ENCODE results near the gene KCNH2.

GRCh38 chr7:150956395-150957132 lies 21.6 kb downstream of the KCNH2 start:
- TF ChIP-seq POLR2AphosphoS5 (IDR thresholded peaks at IDR 0.05): no peak
- no peak for TF ChIP-seq CTCF (IDR thresholded peaks at IDR 0.05 in 8 of 11, conservative IDR thresholded peaks at IDR 0.05 in 3 of 11)
